ENCODE data around the gene MX2.
A peak's percentile ranks its signal among the peaks of the same experiment; 100 is the strongest.

MX2 gene

GRCh38 chr21:41360072-41360821, 1.6 kb upstream of the MX2 start:
- DNase-seq (ENCODE audit: extremely low read depth, low read depth): no peak
- no peak overlapping the region for H3K4me3 ChIP-seq (replicated peaks; ENCODE audit: low read depth, low read length)
- peak; percentile 18 for TF ChIP-seq CTCF (IDR thresholded peaks at IDR 0.05; ENCODE audit: low read depth, low read length, missing control alignments)

DNA sequence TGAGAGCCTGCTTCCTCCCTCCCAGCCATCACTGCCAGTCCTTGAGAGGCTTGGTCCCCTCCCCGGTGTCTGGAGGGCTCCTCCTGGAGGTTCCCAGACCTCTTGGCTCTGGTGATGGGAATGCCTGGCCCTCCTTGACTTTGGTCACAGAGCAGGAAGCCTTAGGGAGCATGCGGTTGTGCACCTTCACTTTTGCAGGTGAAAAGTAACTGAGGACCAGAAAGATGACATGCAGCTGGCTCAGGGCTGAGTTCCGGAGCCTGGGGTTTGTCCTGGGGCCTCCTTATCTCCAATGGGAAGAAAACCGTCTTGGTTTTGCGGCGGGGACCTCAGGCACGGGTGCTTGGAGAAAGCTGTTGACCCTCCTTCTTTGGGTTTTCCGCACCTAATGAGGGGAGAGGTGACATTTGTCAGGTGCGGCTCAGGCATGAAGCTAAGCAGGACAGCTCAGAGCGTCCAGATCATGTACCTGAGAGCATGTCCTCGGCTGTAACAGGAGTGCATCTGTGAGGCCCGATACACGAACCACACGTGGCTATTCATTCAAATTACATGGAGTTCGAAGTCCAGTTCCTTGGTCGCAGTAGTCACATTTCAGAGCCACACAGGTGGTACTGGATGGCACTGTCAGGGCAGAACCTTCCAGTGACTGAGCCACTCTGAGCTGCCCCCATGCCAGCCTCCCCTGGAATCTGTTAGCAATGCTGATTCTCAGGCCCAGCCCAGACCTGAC, 608 bp upstream of the MX2 start:
- no peak for DNase-seq (ENCODE audit: extremely low read depth, low read depth)
- TF ChIP-seq CTCF (IDR thresholded peaks at IDR 0.05; ENCODE audit: low read depth, low read length, missing control alignments): no peak
- H3K4me3 ChIP-seq (replicated peaks; ENCODE audit: low read depth, low read length): peak overlapping the region; percentile 40; the same call in 1 of the 2 replicates

GRCh38 chr21:41362605-41363369, 960 bp downstream of the MX2 start:
- no peak for TF ChIP-seq CTCF (IDR thresholded peaks at IDR 0.05; ENCODE audit: low read depth, low read length, missing control alignments)
- DNase-seq (ENCODE audit: extremely low read depth, low read depth): no peak
- H3K4me3 ChIP-seq (replicated peaks; ENCODE audit: low read depth, low read length): peak overlapping the region; percentile 40

- no peak for DNase-seq (ENCODE audit: extremely low read depth, low read depth)
- H3K4me3 ChIP-seq (replicated peaks; ENCODE audit: low read depth, low read length): no peak overlapping the region
- no peak for TF ChIP-seq CTCF (IDR thresholded peaks at IDR 0.05; ENCODE audit: low read depth, low read length, missing control alignments)
Observed at GRCh38 chr21:41363370-41364270, 1.8 kb downstream of the MX2 start.

DNA sequence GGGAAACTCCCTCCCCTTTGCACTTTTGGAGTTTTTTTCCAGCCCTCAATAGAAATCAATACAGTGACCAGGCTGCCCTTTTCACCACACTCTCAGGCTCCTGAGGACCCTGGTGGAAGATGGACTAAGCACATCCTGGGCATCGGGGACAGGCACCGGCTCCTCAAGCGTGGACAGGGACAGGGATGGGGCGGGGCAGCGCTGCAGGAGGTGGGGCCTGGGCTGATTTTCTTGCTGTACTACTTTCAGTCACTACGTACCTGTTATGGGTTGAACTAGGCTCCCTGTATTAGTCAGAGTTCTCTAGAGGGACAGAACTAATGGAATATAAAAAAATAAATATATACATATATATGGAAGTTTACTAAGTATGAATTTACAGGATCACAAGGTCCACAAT, 2.5 kb downstream of the MX2 start:
- H3K4me3 ChIP-seq (replicated peaks; ENCODE audit: low read depth, low read length): no peak overlapping the region
- TF ChIP-seq CTCF (IDR thresholded peaks at IDR 0.05; ENCODE audit: low read depth, low read length, missing control alignments): no peak
- DNase-seq (ENCODE audit: extremely low read depth, low read depth): no peak
